HCT116 (cell line): Measurements from ENCODE around the gene RGP1.

Source experiments
- POLR2AphosphoS5 ChIP-seq: IDR thresholded peaks from 2 replicates; pipeline ENCODE4 v1.6.1; 2011; ENCODE audit warnings: mild to moderate bottlenecking, low read depth, low read length, moderate library complexity
- TF ChIP-seq, protein P1 (sequence below), 3 experiments: fragments of 200-600 bp in 1 of 3; sonication (generic) in 1 of 3; IDR thresholded peaks in 2 of 3; conservative IDR thresholded peaks in 1 of 3; 2 replicates each; pipeline ENCODE4 v1.5.1; 2012 to 2017; ENCODE audit warnings: low read depth in 2 of 3, low read length in 2 of 3, antibody characterized with exemption in 1 of 3, borderline replicate concordance in 1 of 3, control low read depth in 1 of 3, mild to moderate bottlenecking in 1 of 3, mixed read lengths in 1 of 3, mixed run types in 1 of 3, moderate library complexity in 1 of 3; ENCODE audit not compliant: insufficient read depth in 1 of 3

DNA sequence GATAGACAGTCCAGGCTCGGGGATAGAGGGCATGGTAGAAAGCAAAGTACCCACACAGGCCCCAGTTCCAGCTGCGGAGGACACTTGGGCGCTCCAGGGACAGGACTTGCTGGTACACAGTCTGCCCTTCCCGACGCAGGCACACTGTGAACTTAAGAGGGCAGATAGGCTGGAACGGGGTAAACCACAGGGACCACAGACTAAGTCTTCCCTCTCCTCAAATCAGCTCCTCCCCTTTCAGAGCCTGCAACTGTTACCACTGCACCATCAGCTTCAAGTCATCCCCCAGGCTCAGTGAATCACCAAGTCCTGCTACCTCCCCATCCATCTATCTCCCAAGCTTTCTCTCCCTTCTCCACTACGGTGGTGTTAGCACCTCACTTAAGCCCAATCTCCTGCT is 7.3 kb upstream of the RGP1 start:
- TF ChIP-seq POLR2AphosphoS5, result no peak
- TF ChIP-seq, protein P1, sequence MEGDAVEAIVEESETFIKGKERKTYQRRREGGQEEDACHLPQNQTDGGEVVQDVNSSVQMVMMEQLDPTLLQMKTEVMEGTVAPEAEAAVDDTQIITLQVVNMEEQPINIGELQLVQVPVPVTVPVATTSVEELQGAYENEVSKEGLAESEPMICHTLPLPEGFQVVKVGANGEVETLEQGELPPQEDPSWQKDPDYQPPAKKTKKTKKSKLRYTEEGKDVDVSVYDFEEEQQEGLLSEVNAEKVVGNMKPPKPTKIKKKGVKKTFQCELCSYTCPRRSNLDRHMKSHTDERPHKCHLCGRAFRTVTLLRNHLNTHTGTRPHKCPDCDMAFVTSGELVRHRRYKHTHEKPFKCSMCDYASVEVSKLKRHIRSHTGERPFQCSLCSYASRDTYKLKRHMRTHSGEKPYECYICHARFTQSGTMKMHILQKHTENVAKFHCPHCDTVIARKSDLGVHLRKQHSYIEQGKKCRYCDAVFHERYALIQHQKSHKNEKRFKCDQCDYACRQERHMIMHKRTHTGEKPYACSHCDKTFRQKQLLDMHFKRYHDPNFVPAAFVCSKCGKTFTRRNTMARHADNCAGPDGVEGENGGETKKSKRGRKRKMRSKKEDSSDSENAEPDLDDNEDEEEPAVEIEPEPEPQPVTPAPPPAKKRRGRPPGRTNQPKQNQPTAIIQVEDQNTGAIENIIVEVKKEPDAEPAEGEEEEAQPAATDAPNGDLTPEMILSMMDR (IDR thresholded peaks at IDR 0.05 in 2 of 3, conservative IDR thresholded peaks at IDR 0.05 in 1 of 3; ENCODE audit: borderline replicate concordance in 1 of 3, insufficient read depth in 1 of 3, low read depth in 2 of 3, low read length in 2 of 3), result no peak
